Coronary artery (tissue), 2 donors: ENCODE results near the gene FBXW7.

Experiments used
- DNase-seq: peaks from one replicate; pipeline ENCODE4 v3.0.0-alpha.2; 2017; ENCODE audit warnings: low spot score
- H3K27ac ChIP-seq, 2 donors: fragments of 200-600 bp; sonication (generic); one replicate each; pipeline ENCODE4 v1.5.1; 2016 to 2019
- H3K4me3 ChIP-seq: fragments of 200-600 bp; sonication (generic); 2 replicates; pipeline ENCODE4 v1.5.1; 2016; ENCODE audit warnings: mild to moderate bottlenecking, moderate library complexity
- TF ChIP-seq, protein P1 (sequence below): fragments of 200-600 bp; sonication (generic); IDR thresholded peaks from one replicate; pipeline ENCODE4 v1.5.1; 2019; ENCODE audit warnings: antibody characterized with exemption

FBXW7 gene

DNA sequence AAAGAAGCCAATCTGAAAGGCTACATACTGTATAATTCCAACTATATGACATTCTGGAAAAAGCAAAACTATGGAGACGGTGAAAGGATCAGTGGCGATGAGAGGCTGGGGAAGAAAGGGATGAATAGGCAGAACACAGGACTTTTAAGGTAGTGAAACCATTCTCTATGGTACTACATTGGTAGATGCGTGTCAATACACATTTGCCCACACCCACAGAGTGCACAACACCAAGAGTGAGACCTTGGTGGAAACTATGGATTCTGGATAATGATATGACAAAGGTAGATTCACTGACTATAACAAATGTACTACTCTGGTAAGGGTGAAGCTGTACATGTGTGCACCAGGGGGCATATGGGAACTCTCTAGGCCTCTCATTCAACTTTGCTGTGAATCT is 134.5 kb downstream of the FBXW7 start:
- no peak for DNase-seq
- H3K27ac ChIP-seq, result no peak overlapping the region
- TF ChIP-seq, protein P1, sequence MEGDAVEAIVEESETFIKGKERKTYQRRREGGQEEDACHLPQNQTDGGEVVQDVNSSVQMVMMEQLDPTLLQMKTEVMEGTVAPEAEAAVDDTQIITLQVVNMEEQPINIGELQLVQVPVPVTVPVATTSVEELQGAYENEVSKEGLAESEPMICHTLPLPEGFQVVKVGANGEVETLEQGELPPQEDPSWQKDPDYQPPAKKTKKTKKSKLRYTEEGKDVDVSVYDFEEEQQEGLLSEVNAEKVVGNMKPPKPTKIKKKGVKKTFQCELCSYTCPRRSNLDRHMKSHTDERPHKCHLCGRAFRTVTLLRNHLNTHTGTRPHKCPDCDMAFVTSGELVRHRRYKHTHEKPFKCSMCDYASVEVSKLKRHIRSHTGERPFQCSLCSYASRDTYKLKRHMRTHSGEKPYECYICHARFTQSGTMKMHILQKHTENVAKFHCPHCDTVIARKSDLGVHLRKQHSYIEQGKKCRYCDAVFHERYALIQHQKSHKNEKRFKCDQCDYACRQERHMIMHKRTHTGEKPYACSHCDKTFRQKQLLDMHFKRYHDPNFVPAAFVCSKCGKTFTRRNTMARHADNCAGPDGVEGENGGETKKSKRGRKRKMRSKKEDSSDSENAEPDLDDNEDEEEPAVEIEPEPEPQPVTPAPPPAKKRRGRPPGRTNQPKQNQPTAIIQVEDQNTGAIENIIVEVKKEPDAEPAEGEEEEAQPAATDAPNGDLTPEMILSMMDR, result no peak
- no peak overlapping the region for H3K4me3 ChIP-seq

DNA sequence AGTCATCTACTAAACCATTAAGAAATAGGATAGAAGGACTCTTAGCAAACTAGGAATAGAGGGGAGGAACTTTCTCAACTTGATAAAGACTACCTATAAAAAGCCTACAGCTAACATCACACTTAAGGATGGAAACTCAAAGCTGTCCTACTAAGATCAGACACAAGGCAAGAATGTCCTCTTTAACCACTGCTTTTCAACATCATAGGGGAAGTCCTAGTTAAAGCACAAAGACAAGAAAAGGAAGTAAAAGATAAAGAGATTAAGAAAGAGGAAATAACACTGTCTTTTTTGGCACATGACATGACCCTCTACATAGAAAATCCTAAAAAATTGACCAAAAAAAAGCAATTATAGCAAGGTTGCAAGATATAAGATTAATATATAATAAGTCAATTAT is 136.6 kb downstream of the FBXW7 start:
- Histone ChIP-seq H3K27ac (no peak overlapping the region), H3K4me3 (no peak overlapping the region)
- TF ChIP-seq, protein P1, result no peak
- no peak for DNase-seq

DNA sequence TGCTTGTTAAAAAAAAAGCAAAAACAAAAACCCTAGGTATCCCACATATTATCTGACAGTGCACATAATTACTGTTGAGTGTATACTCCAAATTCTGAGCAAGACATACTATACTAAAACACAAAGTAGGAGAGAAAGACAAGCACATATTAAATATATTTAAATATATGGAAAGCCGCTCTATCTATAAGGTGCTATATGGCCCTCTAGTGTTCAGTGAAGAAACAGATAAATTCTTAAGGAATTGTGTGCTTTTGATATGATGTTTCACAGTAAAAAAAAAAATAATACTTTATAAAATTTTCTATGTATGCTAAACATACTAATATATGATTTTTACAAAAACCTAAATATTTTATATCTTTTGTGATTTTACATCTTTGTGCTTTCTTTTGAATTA is 137.8 kb downstream of the FBXW7 start:
- no peak overlapping the region for H3K4me3 ChIP-seq
- TF ChIP-seq, protein P1, result no peak
- DNase-seq, result no peak
- H3K27ac ChIP-seq, result no peak overlapping the region

DNA sequence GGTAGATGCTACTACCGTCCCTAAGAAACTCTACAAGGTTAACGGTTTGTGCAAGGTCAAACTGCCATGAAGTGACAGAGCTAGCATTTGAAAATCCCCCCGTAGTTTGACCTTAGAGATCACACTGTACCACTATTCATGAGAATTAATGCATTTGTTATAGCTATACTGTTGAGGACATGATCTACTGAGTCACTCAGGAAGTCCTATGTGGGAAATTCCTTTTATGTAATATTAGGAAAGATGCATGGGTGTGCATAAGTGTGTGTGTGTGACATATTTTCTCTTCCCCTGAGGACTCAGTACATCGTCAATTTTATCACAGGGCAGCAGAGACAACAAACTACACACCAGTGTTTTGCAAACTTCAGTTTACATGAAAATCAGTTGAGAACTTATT is 141.1 kb downstream of the FBXW7 start:
- Histone ChIP-seq H3K27ac (no peak overlapping the region), H3K4me3 (no peak overlapping the region)
- TF ChIP-seq, protein P1, result no peak
- DNase-seq, result no peak

DNA sequence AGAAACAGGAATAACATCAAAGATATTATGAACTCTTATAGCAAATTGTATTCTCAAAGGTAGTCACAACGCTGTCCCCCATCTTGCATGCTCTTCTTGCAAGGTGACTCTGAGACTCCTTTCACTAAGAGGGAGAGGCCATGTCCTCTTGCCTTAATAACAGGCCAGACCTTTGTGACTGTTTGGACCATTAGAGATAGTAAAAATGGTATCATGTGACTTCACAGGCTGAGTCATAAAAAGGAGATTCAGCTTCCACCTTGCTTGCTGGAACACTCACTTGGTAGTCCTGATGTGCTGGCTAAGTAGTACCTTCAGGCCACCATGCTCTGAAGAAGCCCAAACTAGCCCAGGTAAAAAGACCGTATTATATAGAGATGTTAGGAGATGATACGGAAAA is 143.8 kb downstream of the FBXW7 start:
- TF ChIP-seq, protein P1, result no peak
- DNase-seq, result no peak
- no peak overlapping the region for H3K27ac ChIP-seq
- no peak overlapping the region for H3K4me3 ChIP-seq

DNA sequence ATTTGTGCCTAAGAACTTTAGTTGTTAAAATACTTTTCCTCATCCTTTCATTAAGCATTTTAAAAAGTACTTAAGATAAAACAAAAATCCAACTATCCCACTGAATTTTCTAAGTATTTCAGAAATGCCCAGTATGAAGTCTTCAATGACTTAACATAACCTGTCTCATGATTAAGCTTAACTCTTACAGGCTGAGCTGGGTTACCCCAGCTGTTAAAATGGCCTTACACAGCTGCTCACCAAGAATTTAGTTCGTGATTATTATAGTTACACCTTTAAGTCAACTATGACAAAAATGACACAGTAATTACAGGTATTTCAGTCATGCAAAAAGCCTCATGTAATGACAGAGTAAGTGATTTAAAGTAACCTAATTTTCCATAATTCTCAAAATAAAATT is 145.7 kb downstream of the FBXW7 start:
- TF ChIP-seq, protein P1, result no peak
- DNase-seq, result no peak
- H3K27ac ChIP-seq, result no peak overlapping the region
- H3K4me3 ChIP-seq, result no peak overlapping the region

DNA sequence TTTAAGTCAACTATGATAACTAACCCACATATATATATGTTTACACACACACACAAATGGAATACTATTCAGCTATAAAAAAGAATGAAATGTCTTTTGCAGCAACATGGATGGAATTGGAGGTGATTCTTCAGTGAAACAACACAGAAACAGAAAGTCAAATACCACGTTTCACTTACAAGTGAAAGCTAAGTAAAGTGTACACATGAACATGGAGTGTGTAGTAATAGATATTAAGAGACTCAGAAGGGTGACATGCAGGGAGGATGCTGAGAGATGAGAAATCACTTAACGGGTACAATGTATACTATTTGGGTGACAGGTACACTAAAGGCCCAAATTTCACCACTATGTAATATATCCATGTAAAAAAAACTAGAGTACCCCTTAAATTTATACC is 146.5 kb downstream of the FBXW7 start:
- no peak overlapping the region for H3K4me3 ChIP-seq
- DNase-seq, result no peak
- H3K27ac ChIP-seq, result no peak overlapping the region
- TF ChIP-seq, protein P1, result no peak
